ENCODE results near the gene ANKS3.
A peak's percentile ranks its signal among the peaks of the same experiment; 100 is the strongest.
"Not testable (repeated sequence)": the region's sequence is repeated elsewhere in the genome, so short reads cannot be mapped to it uniquely, and the experiment has no call there.

ANKS3 gene

GRCh38 chr16:4753227-4753626 is 19.2 kb upstream of the ANKS3 start:
- no peak for DNase-seq (ENCODE audit: low spot score)

- DNase-seq (ENCODE audit: low spot score): no peak
These were observed 18.5 kb upstream of the ANKS3 start for GRCh38 chr16:4752351-4753100.

GRCh38 chr16:4750896-4751295 is 16.8 kb upstream of the ANKS3 start:
- no peak for DNase-seq (ENCODE audit: low spot score)

DNA sequence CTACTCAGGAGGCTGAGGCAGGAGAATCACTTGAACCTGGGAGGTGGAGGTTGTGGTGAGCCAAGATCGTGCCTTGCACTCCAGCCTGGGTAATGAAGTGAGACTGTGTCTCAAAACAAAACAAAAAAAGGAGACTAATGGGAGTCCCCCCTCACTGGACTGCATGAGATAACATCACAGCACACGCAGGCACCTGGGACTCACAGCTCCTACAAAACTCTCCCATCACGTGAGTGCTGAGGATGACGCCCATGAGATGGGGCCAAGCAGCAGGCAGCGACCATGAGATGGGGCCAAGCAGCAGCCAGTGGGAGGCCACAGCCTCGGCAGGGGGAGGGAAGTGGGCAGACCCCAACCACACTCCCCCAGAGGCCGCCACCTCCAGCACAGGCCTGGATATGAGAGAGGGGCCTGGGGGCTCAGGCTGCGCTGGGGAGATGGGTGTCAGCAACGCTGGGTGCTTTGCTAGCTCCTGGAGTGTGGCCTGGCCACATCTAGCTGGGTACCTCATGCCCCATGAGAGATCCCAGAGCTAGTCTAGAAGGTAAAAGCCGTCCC is 15.7 kb upstream of the ANKS3 start:
- DNase-seq (ENCODE audit: low spot score): no peak

DNA sequence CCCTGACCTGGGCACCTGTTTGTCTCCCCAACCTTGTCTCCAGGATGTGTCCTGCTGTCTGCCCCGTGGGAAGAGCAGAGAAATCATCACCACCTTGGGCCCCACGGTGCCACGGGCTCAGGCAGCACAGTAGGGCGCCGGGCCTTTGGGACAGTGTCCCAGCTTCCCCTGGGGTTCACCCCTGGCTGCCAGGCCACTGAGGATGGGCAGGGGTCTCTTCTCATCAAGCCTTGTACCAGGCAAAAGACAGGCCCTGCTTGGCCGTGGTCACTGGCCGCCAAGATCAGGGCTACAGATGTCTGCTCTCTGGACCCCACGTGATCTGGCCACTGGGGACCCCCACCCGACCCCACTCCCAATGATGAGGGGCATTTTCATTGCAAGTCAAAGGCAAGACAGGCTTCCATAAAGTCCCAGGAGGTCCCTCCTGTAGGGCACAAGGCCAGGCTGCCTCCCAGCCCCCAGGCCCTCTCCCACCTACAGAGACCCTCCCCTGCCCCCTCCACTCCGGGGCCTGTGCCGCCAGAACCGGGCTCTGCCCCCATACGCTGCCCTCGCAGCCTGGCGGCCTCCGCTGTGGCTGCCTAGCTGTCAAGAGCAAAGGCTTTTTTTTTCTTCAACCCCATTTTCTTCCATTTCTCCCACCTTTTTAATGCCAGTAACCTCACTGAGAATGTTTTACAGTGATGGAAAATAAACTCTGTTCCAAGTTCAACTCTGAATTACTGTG is 14.8 kb upstream of the ANKS3 start:
- DNase-seq (ENCODE audit: low spot score): no peak

GRCh38 chr16:4747906-4748681 is 14.0 kb upstream of the ANKS3 start:
- no peak for DNase-seq (ENCODE audit: low spot score)

DNA sequence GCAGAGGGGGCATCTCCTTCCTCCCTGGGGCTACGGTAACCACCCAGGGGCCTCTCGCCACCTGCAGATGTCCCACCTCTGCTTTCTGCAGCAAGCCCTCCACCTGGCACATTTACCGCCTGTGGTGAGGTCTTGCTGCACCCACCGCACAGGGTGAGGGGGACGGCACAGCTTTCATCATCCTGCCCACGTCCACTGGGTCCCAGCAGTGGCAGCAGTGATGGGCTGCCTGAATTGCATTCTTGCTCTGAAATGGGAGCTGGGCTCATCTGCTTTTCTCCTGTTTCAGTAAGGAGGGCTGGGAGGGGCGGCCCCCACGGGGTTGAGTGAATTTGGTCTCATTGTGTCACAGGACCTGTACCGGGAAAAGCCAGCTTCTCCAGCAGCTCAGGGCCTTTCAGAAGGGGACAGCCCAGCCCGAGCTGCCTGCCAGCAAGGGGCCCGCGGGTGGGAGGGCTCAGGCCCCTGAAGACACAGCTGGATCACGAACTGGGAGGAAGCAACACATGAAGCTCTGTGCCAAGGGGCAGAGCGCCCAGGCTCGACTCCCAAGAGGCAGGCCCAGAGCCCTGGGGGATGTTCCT is 13.0 kb upstream of the ANKS3 start:
- no peak for DNase-seq (ENCODE audit: low spot score)

GRCh38 chr16:4746215-4746614 is 12.1 kb upstream of the ANKS3 start:
- no peak for DNase-seq (ENCODE audit: low spot score)

DNA sequence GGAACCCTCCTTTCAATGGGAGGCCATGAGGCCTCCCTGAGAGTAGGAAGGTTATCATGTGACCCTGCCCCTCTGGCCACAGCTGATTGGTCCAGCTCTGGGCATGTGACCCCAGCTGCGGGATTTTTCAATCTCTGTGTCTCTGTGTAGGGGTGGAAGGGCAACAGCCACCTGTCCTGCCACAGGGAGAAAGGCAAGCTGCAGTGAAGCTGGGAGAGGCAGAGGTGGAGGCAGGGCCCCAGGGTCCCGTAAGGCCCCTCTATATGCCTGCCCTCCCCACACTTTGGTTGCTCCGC is 11.2 kb upstream of the ANKS3 start:
- DNase-seq (ENCODE audit: low spot score): no peak

DNA sequence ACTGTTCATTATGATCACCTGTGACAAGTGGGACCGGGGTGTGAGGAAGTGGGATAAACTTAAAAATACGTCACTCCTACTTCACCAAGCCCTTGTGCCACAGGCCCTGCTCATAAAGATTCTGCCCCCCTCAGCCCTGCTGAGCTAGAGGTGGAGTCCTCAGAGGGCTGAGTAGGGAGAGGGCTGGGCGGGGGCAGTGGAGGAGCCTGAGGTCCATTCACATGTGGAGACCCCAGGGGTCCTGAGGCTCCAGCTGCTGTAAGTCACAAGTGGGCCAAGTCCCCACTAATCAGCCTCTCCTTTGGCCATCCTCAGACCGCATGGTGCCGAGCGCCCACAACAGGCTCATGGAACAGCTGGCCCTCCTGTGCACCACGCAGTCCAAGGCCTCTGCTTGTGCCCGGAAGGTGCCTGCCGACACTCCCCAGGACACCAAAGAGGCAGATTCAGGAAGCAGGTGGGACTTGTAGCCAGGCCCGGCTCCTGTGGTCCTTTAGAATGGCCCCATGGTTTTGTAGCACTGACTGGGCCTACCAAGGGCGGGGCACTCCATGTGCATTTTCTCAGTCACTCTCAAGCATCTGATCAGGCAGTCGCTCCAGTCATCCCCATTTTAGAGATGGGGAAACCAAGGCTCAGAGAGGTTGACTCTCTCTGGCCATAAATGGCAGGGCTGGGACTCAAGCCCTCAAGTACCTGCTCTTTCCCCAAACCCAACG is 10.6 kb upstream of the ANKS3 start:
- DNase-seq (ENCODE audit: low spot score): no peak

DNA sequence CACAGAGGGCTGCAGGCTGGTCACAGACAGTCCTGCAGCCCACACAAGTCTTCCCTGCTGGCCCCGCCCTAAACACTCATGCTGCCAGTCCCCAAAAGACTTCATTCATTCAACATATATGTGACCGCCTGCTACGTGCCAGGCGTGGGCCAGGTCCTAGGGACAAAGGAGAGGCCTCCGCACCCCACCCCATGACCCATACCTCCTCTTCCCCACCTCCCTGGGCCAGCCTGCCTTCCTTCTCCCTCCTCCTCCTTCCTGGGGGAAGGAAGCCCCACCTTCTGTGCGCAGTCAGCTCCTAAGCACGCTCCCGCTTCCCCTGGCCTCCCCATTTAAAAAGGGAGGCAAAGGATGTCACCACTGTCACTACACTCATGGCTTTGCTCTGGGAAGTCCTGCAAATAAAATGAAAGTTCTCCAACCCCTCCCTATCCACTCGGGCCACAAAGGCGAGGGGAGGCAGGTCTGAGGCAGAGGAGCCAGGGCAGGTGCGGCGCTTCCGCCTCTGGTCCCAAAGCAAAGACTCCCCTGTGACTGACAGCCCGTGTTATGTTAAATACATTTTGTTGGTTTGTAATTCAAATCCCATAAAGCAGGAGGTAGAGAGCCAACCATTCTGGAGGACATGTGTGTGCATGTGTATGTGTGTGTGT is 9.3 kb upstream of the ANKS3 start:
- no peak for DNase-seq (ENCODE audit: low spot score)

DNA sequence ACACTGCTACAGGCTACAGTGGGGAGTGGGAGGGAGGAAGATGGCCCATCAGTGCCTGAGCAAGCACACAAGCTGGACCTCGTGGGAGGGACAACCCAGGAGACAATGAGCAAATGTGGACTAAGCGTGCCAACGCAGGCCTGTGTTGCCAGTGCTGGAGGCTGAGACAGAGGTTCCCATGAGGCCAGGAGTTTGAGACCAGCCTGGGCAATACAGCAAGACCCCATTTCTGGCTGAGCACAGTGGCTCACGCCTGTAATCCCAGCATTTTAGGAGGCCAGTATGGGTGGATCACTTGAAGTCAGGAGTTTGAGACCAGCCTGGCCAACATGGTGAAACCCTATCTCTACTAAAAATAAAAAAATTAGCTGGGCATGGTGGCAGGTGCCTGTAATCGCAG is 4.3 kb upstream of the ANKS3 start:
- DNase-seq (ENCODE audit: low spot score): not testable (repeated sequence)

DNA sequence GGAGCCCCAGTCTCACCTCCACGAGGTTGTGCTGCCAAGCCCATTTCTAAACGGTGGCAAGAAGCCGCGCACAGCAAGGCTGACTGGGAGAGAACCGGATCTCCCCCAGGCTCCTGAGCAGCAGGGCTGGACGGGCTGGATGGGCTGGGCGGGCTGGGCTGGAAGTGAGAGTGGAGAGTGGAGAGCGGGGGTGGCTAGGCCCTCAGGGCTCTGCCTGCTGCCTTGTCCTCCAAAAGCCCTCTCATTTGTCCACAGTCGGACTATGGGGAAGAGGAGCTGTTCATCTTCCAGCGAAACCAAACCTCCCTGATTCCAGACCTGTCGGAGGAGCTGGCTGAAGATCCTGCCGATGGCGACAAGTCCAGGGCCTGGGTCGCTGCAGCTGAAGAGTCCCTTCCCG is 3.5 kb upstream of the ANKS3 start:
- DNase-seq (ENCODE audit: low spot score): no peak

- no peak for DNase-seq (ENCODE audit: low spot score)
These were observed 2.5 kb upstream of the ANKS3 start for GRCh38 chr16:4736546-4736945.

DNA sequence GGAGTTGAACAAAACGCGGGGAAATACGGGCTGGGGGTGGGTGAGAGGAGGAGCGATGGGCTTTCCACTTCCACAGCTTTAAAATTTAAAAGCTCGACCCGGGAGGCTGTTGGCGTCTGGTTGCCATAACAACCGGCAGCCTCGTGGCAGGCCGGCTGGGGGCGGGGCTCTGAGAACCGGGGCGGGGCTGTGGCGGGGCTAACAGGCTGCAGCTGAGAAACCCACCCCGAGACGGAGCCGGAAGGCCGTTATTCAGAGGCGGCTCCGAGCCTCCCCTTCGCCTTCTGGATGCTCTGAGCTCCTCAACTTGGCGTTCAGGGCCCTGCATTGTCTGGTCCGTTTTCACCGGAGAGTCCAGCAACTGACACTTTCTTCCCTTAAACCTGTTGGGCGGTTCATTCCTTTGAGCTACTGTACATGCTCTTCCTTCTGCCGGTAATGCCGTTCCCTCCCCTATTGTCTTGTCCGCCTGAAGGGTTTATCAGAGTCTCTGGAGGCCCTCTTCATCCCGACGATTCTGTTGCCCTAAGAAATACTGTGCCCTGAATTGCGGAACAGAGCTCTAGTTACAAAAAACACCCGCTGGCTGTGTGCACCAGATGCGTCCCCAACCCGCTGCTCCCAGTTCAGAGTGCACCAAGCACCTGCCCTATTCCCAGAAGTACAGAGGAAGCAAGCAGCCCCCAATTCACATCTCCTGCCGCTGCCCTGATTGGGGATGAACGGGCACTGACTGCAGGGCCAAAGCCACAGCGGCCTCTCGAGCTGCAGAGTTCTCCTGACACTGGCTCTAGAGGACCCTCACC is 862 bp upstream of the ANKS3 start:
- peak; percentile 85 for DNase-seq (ENCODE audit: low spot score)

- no peak for DNase-seq (ENCODE audit: low spot score)
These were observed 366 bp downstream of the ANKS3 start for GRCh38 chr16:4733747-4734062.

DNA sequence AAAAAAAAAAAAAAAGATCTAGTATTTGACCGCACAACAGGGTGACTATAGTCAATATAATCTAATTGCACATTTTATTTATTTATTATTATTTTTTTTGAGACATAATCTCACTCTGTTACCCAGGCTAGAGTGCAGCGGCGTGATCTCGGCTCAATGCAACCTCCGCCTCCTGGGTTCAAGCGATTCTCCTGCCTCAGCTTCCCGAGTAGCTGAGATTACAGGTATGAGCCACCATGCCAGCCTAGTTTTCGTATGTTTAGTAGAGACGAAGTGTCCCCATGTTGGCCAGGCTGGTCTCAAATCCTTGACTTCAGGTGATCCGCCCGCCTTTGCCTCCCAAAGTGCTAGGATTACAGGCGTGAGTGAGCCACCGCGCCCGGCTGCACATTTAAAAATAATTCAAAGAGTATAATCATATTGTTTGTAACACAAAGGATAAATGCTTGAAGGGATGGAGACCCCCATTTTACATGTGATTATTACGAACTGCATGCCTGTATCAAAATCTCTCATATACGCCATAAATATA is 794 bp downstream of the ANKS3 start:
- DNase-seq (ENCODE audit: low spot score): no peak

- DNase-seq (ENCODE audit: low spot score): no peak
These were observed 4.2 kb downstream of the ANKS3 start for GRCh38 chr16:4729876-4730275.

GRCh38 chr16:4728676-4729075 is 5.4 kb downstream of the ANKS3 start:
- DNase-seq (ENCODE audit: low spot score): no peak

DNA sequence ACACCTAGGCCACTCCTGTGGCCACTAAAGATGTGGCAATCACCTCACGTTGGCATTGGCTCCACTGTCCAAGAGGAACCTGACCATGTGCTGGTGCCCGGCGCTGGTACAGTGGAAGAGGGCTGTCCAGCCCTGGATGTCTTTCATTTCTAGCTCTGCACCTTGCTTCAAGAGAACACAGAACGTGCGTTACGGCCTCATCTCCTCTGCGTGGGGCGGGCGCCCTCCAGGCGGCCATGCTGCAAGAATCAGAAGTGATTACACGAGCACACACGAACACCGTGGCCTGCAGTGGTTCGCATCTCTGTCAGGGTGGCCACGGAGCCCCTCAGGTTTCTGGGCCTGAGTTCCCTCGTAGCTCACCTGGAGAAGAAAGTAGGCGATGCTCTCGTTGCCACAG is 7.5 kb downstream of the ANKS3 start:
- no peak for DNase-seq (ENCODE audit: low spot score)
